NCI-H146 (cell line): Measurements from ENCODE around the gene NPPB.

Experiments
- DNase-seq: peaks from one replicate; lab custom pipeline; 2025; lab: John Stamatoyannopoulos, UW

Gene NPPB

GRCh38 chr1:11880911-11881748 is 22.4 kb upstream of the NPPB start:
- no peak for DNase-seq

- no peak for DNase-seq
Observed at GRCh38 chr1:11880181-11880575, 21.4 kb upstream of the NPPB start.

DNA sequence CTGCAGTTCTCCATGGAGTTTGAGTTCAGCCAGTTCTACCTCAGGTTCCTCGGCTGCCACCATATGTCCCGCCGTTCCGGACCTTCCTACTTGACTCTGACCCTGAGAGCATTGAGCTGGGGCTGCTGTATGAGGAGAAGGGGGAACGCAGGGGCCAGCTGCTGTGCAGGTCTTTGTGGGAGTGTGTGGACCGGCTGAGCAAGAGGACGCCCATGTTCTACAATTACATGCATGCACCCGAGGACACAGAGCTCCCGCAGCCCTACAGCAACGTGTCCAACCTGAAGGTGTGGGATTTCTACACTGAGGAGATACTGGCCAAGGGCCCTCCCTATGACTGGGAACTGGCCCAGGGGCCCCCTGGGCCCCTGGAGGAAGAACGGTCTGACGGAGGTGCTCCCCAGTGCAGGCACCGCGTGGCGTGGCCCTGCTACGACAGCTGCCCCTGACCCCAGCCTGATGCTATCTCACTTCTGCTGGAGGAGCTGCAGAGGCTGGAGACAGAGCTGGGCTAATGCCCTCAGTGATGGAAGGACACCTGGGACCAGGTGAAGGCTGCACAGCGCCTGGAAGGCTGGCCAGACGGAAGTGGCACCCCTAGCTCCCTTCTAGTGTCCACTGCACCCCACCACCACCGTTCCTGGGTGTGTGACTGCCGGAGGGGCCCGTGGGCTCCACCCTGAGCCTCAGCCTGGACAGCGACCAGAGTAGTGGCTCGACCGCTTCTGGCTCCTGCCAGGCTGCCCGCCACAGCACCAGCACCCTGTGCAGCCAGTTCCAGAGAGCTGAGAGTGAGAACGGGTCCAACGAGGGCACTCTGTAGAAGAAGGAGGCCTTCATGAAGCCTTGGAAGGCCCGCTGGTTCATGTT is 20.8 kb upstream of the NPPB start:
- DNase-seq = no peak

DNA sequence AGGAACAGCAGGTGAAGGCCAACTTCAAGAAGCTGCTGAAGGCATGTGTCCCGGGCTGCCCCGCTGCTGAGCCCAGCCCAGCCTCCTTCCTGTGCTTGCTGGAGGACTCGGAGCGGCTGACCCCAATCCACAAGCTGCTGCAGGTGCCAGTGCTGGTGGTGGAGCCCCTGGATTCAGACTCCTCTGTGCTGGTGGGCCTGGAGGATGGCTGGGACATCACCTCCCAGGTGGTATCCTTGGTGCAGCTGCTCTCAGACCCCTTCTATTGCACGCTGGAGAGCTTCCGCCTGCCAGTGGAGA is 20.1 kb upstream of the NPPB start:
- DNase-seq = no peak

- DNase-seq = no peak
Observed at GRCh38 chr1:11878081-11878890, 19.5 kb upstream of the NPPB start.

GRCh38 chr1:11877074-11877473 is 18.3 kb upstream of the NPPB start:
- DNase-seq = no peak

DNA sequence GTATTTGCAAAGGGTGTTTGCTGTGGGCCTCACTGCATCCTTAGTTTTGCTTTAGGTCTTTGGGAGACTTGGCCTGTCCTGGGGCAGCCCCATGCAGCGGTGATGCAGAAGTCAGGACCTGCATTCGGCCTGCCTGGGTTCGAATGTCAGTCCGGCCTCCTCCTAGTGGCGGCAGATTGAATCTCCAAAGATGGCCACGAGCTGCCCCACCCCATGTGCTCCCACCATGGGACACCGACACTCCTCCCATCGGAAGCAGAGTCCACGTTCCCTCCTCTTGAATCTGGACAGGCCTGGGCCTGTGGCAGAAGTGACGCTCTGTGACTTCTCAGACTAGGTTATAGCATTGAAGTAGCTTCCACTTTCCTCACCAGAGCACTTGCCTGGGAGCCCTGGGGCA is 16.3 kb upstream of the NPPB start:
- no peak for DNase-seq

GRCh38 chr1:11874624-11875023 is 15.9 kb upstream of the NPPB start:
- DNase-seq = no peak

DNA sequence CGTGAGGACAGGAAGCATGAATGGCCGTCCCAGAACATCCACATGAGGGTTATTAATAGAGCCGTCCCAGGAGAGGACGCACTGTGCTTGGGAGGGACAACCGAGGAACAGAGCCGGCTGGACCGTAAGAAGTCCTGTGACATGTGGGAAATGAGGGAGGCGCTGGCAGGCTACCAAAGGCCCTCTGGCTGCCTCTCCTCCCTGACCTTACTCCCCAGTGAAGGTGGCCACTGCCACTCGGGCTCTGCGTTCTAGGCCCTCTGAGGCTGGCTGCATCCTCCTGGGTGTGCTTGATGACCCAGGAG is 15.5 kb upstream of the NPPB start:
- no peak for DNase-seq

GRCh38 chr1:11873395-11874257 is 14.9 kb upstream of the NPPB start:
- no peak for DNase-seq

- no peak for DNase-seq
Observed at GRCh38 chr1:11872545-11872944, 13.8 kb upstream of the NPPB start.

GRCh38 chr1:11869650-11870207 is 11.0 kb upstream of the NPPB start:
- DNase-seq = no peak

GRCh38 chr1:11869104-11869503 is 10.4 kb upstream of the NPPB start:
- DNase-seq = no peak

- DNase-seq = no peak
Observed at GRCh38 chr1:11868331-11868980, 9.7 kb upstream of the NPPB start.

GRCh38 chr1:11862890-11863289 is 4.1 kb upstream of the NPPB start:
- no peak for DNase-seq

- DNase-seq = no peak
Observed at GRCh38 chr1:11860587-11860986, 1.8 kb upstream of the NPPB start.

DNA sequence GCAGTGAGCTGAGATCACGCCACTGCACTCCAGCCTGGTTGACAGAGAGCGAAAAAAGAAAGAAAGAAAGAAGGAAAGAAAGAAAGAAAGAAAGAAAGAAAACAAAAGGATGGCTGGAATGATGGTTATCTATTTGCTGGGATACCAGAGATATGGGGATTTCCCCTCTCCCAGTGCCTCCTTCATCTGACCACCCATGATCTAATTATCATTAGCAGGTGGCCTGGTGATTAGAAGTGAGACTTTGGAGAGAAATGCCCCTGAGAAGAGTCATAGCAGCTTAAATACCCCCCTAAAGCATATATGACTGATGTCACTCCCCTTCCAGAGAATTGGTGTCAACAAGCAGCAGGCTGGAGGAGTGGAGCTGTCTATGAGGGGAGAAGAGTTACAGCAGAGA is 1.3 kb upstream of the NPPB start:
- no peak for DNase-seq

GRCh38 chr1:11858968-11859871 is 475 bp upstream of the NPPB start:
- DNase-seq = peak; percentile 55

DNA sequence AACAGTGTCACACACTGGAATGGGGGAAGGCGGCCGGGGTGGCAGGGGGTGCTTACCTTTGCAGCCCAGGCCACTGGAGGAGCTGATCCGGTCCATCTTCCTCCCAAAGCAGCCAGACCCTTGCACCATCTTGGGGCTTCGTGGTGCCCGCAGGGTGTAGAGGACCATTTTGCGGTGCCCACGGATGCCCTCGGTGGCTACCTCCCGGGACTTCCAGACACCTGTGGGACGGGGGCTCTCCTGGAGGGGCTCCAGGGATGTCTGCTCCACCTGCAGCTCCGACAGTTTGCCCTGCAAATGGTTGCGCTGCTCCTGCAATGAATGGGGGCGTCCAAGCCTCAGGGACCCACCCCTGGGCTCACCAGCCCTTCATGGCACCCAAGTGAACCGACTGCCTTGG is 587 bp downstream of the NPPB start:
- no peak for DNase-seq
